HG02840 (cell line): ENCODE results near the gene ARVCF.

Experiments
- ATAC-seq: cut with Tn5 transposase; IDR thresholded peaks from one replicate; pipeline ENCODE4 v1.9.1; 2021; ENCODE audit warnings: mild to moderate bottlenecking, moderate library complexity, moderate number of reproducible peaks; ENCODE audit not compliant: unreplicated experiment, low FRiP score

The ARVCF gene

DNA sequence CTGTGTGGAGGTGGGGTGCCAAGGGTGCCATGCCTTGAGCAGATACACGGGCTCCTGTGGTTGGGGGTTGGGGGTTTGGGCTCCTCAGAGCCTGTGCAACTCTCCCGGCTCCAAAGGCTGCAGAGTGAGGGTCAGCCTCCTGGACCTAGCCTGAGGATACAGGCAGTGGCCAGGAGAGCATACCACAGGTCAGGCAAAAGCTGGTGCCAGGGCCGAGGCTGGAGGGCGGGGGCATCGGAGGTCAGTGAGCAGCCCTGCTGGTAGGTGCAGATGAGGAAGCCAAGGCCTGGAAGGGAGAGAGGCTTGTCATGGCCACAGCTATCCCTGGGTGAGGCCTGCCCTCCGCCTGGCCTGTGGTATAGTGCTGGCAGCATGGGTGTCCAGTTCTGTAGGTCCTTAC is 37.9 kb upstream of the ARVCF start:
- no peak for ATAC-seq

DNA sequence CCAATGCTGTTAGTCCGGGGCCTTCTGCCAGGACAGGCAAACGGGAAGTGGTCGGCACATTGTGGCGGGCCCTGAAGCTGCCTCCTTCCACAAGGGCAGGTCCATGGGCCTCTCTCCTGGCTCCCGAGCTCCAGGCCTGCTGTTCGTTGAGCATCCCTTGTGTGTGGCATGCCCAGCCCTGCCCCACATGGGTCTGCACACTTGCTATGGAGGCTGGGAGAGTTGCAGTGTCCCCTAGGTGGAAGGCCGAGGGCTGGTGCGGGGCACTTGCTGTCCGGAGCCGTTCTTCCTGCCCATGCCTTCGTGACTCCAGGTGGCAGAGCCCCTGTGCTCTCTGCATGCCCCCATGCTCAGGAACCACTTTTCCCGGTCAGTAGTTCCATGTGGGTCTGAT is 37.4 kb upstream of the ARVCF start:
- no peak for ATAC-seq

DNA sequence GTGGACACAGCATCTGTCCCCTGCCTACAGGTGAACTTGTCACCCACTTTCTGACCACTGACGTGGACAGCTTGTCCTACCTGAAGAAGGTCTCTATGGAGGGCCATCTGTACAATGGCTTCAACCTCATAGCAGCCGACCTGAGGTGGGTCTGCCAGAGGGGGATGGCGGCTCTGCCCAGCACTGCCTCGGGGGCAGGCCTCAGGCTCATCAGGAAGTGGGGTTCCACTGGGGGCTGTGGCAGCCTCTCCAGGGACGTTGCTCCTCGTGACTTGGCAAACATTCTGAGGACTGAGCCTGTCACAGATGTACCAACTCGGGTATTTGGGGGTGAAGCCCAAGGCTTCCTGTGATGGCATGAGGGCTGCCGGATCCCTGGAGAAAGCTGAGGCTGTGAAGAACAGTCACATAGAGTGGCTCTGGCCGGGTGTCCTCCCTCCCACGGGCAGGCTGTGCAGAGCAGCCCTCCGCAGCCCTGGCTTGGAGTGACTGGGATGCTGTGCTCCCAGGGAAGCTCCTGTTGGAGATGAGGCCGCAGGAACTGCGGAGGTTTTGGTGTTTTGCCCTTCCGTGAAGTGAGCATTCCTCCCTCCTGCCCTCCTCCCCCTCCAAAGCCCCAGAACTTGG is 36.9 kb upstream of the ARVCF start:
- ATAC-seq = no peak

DNA sequence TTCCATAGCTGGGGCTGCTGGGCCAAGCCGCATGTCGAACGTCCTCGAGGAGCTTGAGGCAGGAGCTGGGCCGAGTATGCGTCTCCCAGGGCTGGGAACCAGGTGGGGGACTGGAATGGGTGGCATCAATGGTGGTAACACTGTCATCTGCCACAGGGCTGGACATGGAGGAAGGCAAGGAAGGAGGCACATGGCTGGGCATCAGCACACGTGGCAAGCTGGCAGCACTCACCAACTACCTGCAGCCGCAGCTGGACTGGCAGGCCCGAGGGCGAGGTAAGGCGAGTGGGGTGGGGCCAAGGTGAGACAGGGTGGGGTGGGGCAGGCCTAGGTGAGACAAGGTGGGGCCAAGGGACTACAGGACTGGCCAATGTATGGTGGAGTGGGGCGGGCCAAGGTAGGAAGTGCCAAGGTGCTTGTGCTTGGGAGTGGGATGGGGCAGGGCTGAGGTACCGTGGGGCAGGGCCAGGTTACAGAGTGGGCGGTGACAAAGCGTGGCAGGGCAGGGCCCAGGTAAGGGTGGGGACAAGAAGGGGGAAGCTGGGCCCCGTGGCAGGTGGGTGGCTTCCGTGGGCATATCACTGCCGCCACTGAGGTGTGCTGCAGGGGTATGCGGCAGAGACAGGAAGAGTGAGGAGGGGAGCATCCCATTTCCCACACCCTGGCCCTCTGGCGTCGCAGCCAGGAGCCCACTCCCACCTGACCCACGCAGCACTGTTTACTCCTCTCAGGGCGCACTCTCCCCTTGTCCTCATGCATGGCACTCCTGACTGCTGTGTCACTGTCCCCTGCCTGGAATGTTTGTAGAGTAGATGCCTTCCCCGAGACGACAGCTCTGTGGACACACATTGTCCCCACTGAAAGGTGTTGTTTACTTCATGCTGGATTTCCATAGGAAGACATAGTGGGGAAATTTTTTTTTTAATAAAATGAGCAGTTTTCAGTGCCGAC is 36.0 kb upstream of the ARVCF start:
- ATAC-seq = no peak

DNA sequence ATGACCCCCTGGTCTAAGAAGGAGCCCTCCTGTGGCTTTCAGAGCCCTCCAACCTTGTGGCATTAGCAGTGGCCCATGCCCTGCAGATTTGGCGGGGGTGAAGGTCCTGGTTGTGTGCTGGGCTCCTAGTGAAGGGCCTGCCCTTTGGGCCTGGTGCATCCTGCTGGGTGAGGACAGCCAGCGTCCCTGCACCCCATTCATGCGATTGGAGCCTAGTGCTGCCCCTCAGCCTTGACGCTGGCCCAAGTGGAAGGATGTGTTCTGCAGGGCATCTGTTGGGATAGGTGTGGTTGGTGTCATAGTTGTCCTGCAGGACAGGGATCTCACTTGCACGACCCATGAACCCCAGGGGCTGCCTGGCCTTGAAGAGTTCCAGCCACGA is 35.3 kb upstream of the ARVCF start:
- ATAC-seq = no peak

DNA sequence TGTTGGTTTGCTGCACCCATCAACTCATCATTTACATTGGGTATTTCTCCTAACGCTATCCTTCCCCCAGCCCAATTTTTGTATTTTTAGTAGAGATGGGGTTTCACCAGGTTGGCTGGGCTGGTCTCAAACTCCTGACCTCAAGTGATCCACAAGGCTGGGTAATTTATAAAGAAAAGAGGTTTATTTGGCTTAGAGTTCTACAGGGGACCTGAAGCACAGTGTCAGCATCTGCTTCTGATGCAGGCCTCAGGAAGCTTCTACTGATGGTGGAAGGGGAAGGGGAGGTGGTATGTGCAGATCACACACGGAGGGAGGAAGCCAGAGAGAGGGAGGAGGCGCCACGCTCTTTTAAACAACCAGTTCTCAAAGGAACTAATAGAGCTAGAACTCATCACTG is 30.1 kb upstream of the ARVCF start:
- no peak for ATAC-seq

DNA sequence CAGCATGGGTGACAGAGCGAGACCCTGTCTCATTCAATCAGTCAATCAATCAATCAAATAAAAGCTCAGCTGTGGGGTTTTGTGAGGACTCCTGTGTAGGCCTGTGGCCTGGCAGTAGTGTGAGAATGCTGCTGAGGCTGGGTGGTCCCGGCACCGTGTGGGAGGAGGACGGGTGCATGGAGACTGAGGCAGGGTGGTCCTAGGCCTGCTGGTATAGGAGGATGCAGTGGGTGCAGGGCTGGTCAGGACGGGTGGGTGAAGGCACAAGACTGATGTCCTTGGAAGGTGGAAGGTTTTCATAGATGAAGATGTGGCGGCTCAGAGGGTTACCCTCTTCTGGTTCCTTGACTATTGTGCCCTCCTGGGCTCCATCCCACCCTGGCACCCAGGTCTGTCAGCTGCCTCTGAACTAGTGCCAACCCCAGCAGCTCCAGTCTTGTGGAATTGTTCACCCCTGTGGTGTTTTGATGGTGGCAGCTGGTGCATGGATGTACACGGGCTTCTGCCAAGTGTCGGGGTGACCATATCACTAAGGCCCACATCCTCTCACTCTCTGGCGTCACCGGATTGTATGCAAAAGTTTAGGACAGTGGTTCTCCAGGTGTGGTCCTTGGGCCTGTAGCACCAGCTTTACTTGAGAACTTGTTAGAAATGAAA is 28.0 kb upstream of the ARVCF start:
- no peak for ATAC-seq

DNA sequence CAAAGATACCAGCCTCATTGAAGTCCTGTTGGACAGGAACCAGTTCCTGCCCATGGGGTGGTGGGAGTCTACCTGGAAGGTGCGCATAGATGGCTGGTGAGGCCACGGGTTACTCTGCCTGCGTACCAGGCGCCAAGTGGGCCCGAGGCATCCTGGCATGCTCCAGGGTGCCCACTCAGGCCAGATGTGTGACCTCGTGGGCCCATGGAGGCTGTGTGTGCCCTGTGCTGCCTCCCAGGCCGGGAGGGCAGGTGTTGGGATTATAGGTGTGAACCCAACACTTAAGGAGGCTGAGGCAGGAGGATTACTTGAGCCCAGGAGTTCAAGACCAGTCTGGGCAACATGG is 27.3 kb upstream of the ARVCF start:
- no peak for ATAC-seq

DNA sequence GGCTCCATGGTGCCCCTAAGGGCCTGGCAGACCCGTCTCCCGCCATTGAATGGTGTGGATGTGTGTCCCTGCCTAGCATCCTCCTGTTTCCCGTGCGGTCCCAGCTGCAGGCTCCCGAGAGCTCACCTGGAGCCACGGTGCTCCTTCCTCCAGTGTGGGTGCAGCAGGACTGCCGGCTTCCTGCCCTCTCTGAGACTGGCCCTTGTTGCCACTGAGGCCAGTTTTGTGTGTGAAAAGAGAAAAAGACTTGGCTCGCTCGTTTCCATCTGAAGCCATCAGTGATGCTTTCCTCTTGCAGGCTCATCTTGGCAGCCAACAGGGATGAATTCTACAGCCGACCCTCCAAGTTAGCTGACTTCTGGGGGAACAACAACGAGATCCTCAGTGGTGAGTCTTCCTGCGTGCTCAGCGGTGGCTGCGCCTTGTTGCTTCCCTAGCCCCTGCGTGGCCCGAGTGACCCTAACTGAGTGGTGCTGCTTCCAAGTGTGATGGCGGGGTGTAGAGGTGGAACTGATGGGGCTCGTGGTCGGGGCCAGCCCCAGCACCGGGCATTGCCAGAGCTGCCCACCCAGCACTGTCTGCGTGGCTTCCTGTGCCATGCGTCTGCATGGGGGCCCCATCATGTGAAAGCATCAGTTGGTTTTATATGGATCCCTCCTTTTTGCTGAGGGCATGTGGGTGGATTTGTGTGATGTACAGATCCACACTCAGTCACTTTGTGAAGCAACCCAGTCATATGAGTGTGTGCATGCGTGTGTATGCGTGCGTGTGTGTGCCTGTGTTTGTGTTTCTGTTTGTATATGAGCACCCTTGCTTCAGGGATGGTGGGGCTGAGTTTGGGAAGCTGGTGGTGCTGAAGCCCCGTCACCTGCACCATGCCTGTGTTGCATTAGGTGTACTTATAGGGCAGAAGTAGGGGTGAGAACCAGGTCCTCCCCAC is 26.7 kb upstream of the ARVCF start:
- ATAC-seq = no peak

DNA sequence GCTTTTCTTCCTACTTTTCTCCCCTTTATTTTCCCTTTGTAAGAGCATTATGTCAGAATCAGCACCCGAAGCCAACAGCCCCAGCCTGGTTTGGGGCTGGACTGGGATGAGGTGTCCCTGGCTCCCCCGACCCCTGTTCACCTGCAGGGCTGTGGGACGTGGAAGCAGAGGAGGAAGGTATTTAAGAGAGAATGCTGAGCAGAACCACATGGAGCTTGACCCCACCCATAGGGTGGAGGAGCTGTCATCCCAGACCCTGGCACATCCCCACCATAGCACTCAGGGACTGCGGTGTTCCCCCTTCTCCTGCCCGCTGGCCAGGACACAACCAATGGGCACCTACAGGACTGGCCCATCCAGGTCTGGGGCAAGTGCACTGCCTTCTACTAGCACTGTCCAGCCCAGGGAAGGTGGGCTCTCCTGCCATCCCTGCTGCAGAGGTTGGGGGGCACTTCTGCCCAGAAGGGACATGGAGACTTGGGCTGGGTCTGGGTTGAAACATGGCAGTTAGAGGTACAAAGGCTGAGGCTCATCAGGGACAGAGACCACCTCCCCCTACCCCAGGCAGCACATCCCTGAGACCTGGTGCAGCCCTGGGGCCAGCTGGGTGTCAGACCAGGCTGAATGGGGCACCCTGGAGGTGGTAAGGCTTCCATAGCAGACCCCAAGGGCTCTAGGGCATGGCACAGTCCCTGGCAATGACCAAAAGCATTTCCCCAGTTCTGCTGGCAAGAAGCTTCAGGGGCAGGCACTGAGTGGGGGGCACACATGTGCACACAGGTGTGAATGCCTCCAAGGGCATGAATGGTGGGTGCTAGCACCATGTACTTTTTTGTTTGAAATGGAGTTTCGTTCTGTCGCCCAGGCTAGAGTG is 23.9 kb upstream of the ARVCF start:
- no peak for ATAC-seq

DNA sequence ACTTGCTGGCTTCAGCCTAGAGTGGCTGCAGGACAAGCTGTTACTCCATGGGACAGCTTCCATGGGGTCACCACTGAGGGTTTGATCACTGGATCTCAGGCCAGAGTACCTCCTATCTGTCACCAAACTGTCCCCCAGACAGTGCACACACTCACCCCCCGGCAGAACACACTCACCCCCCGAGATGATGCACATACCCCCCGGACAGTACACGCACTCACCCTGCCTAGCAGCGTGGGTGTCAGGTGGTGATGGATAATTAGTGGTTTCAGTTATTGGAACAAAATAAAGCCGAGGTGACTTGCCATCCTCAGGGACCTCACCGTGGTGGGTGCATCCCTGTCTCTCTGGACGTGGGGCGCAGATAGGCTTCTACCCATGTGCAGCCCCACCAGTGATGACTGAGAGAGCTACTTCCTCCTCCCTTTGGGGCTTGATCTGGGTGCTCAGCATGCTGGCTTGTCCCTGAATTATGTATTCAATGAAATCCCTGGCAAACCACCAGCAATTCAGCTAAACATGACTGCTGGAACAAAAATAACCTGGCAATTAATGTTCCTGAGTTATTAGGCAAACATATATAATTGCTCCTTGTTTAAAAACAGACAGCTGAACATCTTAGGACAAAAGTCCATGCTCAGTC is 23.2 kb upstream of the ARVCF start:
- no peak for ATAC-seq

DNA sequence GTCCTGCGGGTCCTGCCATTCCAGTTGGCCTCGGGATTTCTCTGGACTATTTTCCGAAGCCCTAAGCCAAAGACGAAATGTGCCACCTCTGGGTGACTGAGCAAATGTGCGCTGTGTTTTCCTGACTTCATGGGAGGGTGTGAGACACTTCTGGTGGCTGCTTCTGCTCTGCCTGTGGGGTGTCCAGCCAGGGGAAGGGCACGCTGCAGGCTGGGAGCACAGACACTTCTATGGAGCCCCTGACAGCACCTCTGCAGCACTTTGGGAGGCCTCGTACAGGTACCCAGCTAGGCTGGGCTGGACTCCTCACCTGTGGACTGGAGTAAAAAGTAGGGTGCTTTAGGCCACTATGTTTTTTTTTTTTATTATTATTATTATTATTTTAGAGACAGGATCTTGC is 22.0 kb upstream of the ARVCF start:
- ATAC-seq = no peak

DNA sequence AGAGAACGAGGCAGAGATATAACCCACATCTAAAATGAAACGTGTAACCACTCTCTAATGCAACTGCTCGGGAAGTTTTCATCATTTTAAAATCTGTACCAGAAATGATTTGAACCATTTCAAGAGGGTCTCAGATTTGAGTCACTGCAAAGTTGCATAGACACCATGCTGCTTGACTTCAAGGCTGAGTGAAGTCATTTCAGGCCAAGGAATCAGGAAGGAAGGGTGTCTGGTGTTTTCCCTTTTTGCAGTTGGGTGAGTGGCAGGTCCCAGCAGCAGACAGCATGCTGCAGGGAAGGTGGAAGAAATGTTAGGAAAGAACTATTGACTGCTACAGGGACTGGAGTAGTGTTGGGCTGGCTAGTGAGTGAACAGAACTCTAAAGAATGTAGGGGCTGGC is 20.8 kb upstream of the ARVCF start:
- no peak for ATAC-seq

DNA sequence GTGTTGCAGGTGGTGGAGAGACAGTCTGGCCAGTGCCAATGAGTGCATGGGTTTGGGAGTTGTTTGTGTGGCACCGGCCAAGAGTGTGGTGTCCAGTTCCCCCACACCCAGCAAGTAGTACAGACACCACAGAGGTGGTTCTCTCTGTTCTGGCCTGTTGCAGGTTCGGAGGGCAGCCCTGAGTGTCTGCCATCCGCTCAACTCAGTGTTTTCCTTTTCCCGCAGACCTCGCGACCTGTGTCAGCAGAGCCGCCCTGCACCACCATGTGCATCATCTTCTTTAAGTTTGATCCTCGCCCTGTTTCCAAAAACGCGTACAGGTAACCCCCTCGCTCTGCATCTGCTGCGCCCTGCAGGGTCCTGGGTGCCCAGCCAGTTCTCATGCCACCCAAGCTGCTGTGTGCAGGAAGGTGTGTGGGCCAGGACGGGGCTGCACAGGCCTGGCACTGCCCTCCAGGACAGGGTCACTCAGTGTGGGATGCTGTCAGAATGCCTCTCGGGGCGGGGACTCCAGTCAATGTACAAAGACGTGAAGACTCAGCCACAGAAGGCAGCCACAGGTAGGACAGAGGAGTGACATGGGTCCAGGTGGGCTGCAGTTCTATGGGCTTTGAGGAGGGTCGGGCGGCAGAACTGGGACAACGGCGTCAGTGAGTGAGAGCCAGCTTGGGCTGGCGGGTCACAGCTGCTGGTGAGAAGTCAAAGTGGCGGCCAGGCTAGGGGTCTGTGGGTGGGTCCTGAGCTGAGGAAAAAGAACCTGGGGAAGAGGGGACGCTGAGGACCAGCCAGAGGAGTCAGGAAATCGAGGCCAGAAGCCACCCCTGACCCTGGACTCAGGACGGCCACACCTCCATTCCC is 20.1 kb upstream of the ARVCF start:
- no peak for ATAC-seq

DNA sequence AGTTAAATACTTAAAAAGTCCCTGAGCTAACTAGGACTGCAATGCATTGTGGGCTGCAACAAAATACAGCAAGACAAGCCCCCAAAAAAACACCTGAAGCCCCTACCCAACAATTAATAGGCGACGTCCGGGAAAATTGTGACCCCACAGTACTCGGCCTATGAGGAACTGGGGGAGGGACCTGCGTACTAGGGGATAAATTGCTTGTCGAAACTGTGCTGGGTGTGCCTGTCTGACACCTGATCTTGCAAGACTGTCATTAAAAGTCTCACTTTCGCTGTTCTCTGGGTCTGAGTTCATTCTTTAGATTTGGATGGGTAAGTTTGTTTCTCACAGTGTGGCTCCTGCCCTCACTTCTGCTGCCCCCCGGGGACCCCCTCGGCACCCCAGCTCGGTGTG is 19.5 kb upstream of the ARVCF start:
- no peak for ATAC-seq

DNA sequence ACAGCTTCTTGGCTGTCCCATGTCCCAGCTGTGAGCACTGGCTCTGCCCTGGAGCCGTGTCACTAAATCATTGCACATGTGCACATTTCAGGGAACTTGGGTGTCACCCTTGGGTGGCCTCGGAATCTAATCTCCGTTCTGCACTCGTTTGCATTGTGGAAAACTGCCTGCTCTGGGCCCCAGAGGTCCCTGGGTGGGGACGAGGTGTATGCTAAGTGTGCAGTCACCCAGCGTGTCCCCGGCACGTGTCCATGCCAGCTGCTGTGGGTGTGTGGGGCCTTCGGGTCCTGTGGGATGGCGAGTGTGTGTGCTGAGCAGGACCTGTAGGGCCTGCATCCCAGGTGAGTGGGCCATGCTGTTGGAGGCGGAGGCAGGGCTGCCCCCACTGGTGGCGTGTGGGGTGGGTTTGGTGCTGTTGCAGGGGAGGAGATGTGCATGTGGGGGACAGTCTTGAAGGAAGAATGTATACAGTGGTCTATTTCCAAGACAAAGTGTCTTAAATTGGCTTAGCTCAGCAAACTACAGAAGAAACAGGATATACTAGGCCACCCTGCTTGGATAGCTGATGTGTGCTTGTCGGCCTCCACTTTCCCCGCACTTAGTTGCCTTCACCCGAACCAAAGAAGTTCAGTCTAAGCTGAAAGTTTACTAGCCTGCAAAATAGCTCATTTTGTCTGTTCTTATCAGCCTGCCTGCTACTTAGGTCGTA is 18.9 kb upstream of the ARVCF start:
- no peak for ATAC-seq

DNA sequence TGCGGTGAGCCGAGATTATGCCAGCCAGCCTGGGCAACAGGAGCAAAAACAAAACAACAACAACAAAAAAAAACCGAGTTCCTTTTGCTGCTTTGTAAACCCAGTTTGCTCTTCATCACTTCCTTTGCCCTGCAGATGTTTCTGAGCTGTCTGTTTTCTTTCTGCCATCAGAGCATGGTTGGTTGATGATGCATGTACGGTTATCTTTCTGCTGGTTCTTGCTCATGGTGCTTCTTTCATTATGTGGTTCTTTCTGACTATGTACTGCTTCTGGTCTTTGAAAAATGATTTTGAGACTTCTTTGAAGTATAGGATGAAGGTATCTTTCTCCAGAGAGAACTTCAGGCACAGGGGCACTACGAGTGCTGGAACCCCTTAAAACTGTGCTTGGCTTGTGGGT is 17.5 kb upstream of the ARVCF start:
- no peak for ATAC-seq
